GM13977 (cell line): Measurements from ENCODE around the gene ALG14.

Source experiments
- DNase-seq: peaks from one replicate; pipeline ENCODE4 v3.0.0; 2012; ENCODE audit warnings: low spot score
- in situ Hi-C: fragments of 300-500 bp; cut with MboI; formaldehyde crosslinking; loops from one replicate; pipeline ENCODE4 v1.12.0; 2022; ENCODE audit warnings: low sequenced_read_pairs, low pct_unique_long_range_greater_than_20kb, mixed read lengths, inconsistent platforms; ENCODE audit not compliant: unreplicated experiment
- TF ChIP-seq, protein P1 (sequence below): IDR thresholded peaks from 2 replicates; pipeline ENCODE4 v1.5.1; 2012; ENCODE audit warnings: mild to moderate bottlenecking, control low read depth; ENCODE audit not compliant: insufficient read depth; ENCODE audit errors: extremely low read depth, missing control alignments

ALG14 gene

DNA sequence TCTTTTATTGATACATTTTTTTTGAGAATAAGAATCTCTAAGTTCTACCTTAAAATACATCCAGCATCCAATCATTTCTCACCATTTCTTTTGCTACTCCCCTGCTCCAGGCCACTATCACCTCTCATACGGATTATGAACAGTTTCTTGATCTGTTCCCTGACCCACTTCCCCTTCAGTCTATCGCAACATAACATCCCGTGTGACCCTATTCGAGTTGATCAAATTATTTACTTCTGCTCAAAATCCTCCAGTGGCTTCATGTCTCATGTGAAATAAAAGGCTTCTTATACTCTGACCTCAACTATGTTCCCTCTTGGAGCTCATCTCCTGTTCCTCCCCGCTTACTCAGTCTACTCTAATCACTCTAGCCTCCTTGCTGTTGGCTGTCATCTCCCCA, 5.2 kb downstream of the ALG14 start:
- DNase-seq: no peak
- in situ Hi-C loops: no loop called here
- TF ChIP-seq, protein P1, sequence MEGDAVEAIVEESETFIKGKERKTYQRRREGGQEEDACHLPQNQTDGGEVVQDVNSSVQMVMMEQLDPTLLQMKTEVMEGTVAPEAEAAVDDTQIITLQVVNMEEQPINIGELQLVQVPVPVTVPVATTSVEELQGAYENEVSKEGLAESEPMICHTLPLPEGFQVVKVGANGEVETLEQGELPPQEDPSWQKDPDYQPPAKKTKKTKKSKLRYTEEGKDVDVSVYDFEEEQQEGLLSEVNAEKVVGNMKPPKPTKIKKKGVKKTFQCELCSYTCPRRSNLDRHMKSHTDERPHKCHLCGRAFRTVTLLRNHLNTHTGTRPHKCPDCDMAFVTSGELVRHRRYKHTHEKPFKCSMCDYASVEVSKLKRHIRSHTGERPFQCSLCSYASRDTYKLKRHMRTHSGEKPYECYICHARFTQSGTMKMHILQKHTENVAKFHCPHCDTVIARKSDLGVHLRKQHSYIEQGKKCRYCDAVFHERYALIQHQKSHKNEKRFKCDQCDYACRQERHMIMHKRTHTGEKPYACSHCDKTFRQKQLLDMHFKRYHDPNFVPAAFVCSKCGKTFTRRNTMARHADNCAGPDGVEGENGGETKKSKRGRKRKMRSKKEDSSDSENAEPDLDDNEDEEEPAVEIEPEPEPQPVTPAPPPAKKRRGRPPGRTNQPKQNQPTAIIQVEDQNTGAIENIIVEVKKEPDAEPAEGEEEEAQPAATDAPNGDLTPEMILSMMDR: no peak

DNA sequence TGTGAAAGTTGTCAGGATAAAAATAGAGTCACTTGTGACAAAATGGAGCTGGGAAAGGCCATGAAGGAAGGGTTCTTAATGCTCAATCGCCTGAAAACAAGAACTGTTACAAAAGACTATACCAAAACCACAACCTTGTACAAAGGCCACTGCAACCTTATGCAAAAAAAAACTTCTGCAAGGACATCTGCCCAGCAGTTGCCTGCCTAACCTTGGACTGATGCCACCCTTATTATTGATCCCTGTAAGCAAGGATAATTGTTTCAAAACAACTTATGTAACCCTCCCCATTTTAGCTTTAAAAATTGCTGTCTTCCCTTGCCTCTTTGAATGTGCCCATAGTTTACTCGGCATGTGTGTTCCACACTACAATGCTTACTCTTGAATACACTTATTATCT, 5.7 kb downstream of the ALG14 start:
- in situ Hi-C loops: no loop called here
- DNase-seq: no peak
- TF ChIP-seq, protein P1: no peak

DNA sequence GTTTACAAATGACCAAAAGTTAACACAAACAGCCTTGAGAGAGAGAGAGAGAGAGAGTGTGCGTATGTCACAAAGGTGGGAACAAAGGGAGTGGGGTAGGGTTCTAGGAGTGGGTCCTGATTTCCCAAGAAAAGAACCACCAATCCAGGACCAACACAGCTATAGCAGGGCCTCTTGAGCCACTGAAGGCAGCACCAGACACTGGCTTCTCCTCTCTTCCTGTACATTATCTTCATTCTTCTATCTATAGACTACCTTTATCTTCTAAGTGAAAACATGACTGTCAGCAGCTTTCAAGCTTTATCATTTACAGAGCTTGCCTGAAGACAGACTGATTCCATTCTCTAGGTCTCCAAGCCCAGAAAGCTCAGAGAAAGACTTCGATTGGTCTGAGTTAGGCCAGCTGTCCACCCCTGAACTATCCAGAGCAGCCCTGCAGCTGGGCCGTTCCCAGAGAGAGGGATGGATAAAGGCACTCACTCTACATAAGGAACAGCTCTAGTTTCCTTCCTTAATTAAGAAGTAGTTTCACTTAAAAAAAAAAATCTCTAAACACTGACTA, 11.2 kb downstream of the ALG14 start:
- TF ChIP-seq, protein P1: no peak
- DNase-seq: no peak
- in situ Hi-C loops: no loop called here

DNA sequence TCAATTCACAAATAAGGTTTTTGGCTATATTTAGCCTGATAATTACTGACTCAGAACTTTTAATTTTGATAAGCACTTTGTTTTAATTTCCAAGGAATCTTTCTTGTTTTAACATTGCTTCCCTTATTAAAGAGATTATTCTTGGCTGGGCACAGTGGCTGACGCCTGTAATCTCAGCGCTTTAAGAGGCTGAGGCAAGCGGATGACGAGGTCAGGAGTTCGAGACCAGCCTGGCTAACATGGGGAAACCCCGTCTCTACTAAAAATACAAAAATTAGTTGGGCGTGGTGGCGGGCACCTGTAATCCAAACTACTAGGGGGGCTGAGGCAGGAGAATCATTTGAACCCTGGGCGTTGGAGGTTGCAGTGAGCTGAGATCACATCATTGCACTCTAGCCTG, 13.8 kb downstream of the ALG14 start:
- DNase-seq: no peak
- in situ Hi-C loops: no loop called here
- TF ChIP-seq, protein P1: no peak

DNA sequence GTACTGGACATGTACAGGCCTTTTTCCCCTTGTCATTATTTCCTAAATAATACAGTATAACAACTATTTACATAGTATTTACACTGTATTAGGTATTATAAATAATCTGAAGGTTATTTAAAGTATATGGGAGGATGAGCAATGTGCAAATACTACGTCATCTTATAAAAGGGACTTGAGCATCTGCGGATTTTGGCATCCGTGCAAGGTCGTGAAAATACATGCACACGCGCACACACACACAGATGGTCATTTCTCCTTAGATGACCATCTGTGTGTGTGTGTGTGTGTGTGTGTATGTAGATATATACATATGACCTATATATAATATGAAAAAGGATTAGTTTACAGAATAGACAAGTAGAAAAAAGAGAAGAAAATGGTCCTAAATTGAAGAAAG, 15.4 kb downstream of the ALG14 start:
- no peak for DNase-seq
- in situ Hi-C loops: no loop called here
- TF ChIP-seq, protein P1: no peak

DNA sequence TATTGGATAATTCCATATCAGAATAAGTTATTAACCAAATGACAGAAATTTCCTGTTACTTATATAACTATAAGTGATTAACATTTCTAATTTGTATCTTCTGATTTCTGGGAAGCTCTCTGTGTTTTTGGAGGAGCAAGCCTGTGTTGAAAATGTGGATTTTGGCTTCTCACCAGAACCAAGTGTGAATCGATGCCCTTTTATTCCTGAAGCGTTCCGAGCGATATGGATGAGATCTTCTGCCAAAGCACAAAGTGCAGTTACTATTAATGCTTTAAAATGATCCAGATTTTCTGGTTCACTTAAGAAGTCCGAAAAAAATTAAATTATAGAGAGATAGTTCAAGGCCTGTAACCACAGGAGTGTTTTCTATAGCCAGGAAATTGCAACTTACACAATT, 22.8 kb downstream of the ALG14 start:
- TF ChIP-seq, protein P1: no peak
- DNase-seq: no peak
- in situ Hi-C loops: loop anchor here (10.0 kb wide), 1 partner anchor 195 kb away; no protein-coding TSS in a partner anchor
